Ureter (tissue), 1 donor: Measurements from ENCODE around the gene P2RX3. TPM values are rescaled to one million over a fixed set of nuclear protein-coding genes. Genes with fewer than 3 reads are reported as not detected.

ENCODE experiments used
- DNase-seq: peaks from one replicate; pipeline ENCODE4 v3.0.0-alpha.2; 2020; ENCODE audit warnings: low spot score
- total RNA-seq: library from RNA; stranded (reverse); gene quantifications from one replicate; pipeline ENCODE4 v1.2.4, GENCODE V29; 2023
- donor health status: DM: yes; HTN: yes; CAD: no.

The P2RX3 gene
- total RNA-seq, 1 donor from 2014 or later: 0.99 TPM

- DNase-seq: no peak
Measured at GRCh38 chr11:57309106-57310059, 28.8 kb upstream of the P2RX3 start.

- no peak for DNase-seq
Measured at GRCh38 chr11:57310091-57310490, 28.1 kb upstream of the P2RX3 start.

GRCh38 chr11:57310630-57311086, 27.5 kb upstream of the P2RX3 start:
- DNase-seq: no peak

GRCh38 chr11:57311109-57311936, 26.8 kb upstream of the P2RX3 start:
- peak; percentile 96 for DNase-seq

- DNase-seq: no peak
Measured at GRCh38 chr11:57312511-57313021, 25.6 kb upstream of the P2RX3 start.

GRCh38 chr11:57313071-57313787, 24.9 kb upstream of the P2RX3 start:
- no peak for DNase-seq

GRCh38 chr11:57313788-57314135, 24.4 kb upstream of the P2RX3 start:
- DNase-seq: no peak

GRCh38 chr11:57314221-57314973, 23.8 kb upstream of the P2RX3 start:
- no peak for DNase-seq

GRCh38 chr11:57315491-57315890, 22.7 kb upstream of the P2RX3 start:
- no peak for DNase-seq

- DNase-seq: no peak
Measured at GRCh38 chr11:57316017-57316416, 22.1 kb upstream of the P2RX3 start.

GRCh38 chr11:57318178-57318577, 20.0 kb upstream of the P2RX3 start:
- DNase-seq: no peak

GRCh38 chr11:57320067-57320718, 18.0 kb upstream of the P2RX3 start:
- DNase-seq: no peak

- no peak for DNase-seq
Measured at GRCh38 chr11:57320719-57321387, 17.3 kb upstream of the P2RX3 start.

- DNase-seq: no peak
Measured at GRCh38 chr11:57321388-57322255, 16.5 kb upstream of the P2RX3 start.

GRCh38 chr11:57322256-57323166, 15.6 kb upstream of the P2RX3 start:
- DNase-seq: peak; percentile 92

GRCh38 chr11:57323167-57323854, 14.8 kb upstream of the P2RX3 start:
- no peak for DNase-seq

- no peak for DNase-seq
Measured at GRCh38 chr11:57323855-57324153, 14.3 kb upstream of the P2RX3 start.
